Chondrocyte (in vitro differentiated cells): ENCODE data around the gene EMD. TPM values are rescaled to one million over a fixed set of nuclear protein-coding genes. Genes with fewer than 3 reads are reported as not detected.
"Not testable (repeated sequence)": the region's sequence is repeated elsewhere in the genome, so short reads cannot be mapped to it uniquely, and the experiment has no call there.

Experiments used
- DNase-seq: peaks from one replicate; pipeline ENCODE4 v3.0.0; 2021; ENCODE audit warnings: mixed read lengths, low spot score
- H3K27ac Mint-ChIP-seq: one replicate; pipeline ENCODE4 v1.8.0; 2021; ENCODE audit warnings: mild to moderate bottlenecking, moderate library complexity, mixed read lengths; ENCODE audit not compliant: unreplicated experiment
- H3K27me3 Mint-ChIP-seq: 2 replicates; pipeline ENCODE4 v1.8.0; 2021; ENCODE audit warnings: low read depth, mixed read lengths
- H3K36me3 Mint-ChIP-seq: 2 replicates; pipeline ENCODE4 v1.8.0; 2021; ENCODE audit warnings: low read depth, mixed read lengths
- H3K4me1 Mint-ChIP-seq: 2 replicates; pipeline ENCODE4 v1.8.0; 2021; ENCODE audit warnings: low read depth, mild to moderate bottlenecking, mixed read lengths
- H3K4me3 Mint-ChIP-seq: one replicate; pipeline ENCODE4 v1.8.0; 2021; ENCODE audit warnings: mild to moderate bottlenecking, moderate library complexity, mixed read lengths; ENCODE audit not compliant: unreplicated experiment
- H3K9me3 Mint-ChIP-seq: 2 replicates; pipeline ENCODE4 v1.8.0; 2021; ENCODE audit warnings: low read depth, mixed read lengths
- CTCF ChIP-seq: fragments of 200-600 bp; sonication (generic); IDR thresholded peaks from 2 replicates; pipeline ENCODE4 v1.5.0; 2021; ENCODE audit warnings: antibody characterized with exemption, mild to moderate bottlenecking, moderate library complexity
- total RNA-seq: library from RNA; stranded (reverse); gene quantifications from 3 replicates; pipeline ENCODE4 v1.2.1, GENCODE V29; 2021

Gene EMD
- total RNA-seq, 1 donor from 2014 or later, result 81.1 TPM

- H3K36me3 Mint-ChIP-seq, DNase-seq, H3K9me3 Mint-ChIP-seq, H3K4me3 Mint-ChIP-seq, H3K27me3 Mint-ChIP-seq, H3K4me1 Mint-ChIP-seq, H3K27ac Mint-ChIP-seq: not testable (repeated sequence)
- TF ChIP-seq CTCF, result peak; percentile 9
These were observed 37.4 kb upstream of the EMD start for GRCh38 chrX:154341399-154342298.

- not testable (repeated sequence) for H3K4me3 Mint-ChIP-seq, H3K36me3 Mint-ChIP-seq, H3K27ac Mint-ChIP-seq, H3K4me1 Mint-ChIP-seq, DNase-seq, H3K9me3 Mint-ChIP-seq, H3K27me3 Mint-ChIP-seq
These were observed 36.0 kb upstream of the EMD start for GRCh38 chrX:154343063-154343462.

GRCh38 chrX:154343620-154344019, 35.5 kb upstream of the EMD start:
- H3K4me3 Mint-ChIP-seq, H3K4me1 Mint-ChIP-seq, H3K27ac Mint-ChIP-seq, H3K9me3 Mint-ChIP-seq, H3K36me3 Mint-ChIP-seq, H3K27me3 Mint-ChIP-seq, DNase-seq: not testable (repeated sequence)

GRCh38 chrX:154348114-154348531, 31.0 kb upstream of the EMD start:
- DNase-seq, result peak; percentile 61
- H3K4me3 Mint-ChIP-seq, result no peak overlapping the region
- peak overlapping the region; percentile 69 for H3K27ac Mint-ChIP-seq

GRCh38 chrX:154348646-154349358, 30.3 kb upstream of the EMD start:
- no peak for TF ChIP-seq CTCF
- H3K9me3 Mint-ChIP-seq, result no peaks in the 10 kb centered on the region
- H3K27me3 Mint-ChIP-seq, result no peaks in the 10 kb centered on the region
- H3K4me1 Mint-ChIP-seq, result no peaks in the 10 kb centered on the region
- peak; percentile 83 for DNase-seq
- peaks cover 8% of the 10 kb centered on the region for H3K36me3 Mint-ChIP-seq
- no peak overlapping the region for H3K4me3 Mint-ChIP-seq
- H3K27ac Mint-ChIP-seq, result peak overlapping the region; percentile 45

More at GRCh38 chrX:154348114-154348531, 31.0 kb upstream of the EMD start:
- no peak for TF ChIP-seq CTCF
- Mint-ChIP-seq H3K27me3 (no peaks in the 10 kb centered on the region), H3K9me3 (no peaks in the 10 kb centered on the region), H3K36me3 (peaks cover 6% of the 10 kb centered on the region), H3K4me1 (no peaks in the 10 kb centered on the region)

- no peak overlapping the region for H3K27ac Mint-ChIP-seq
- H3K27me3 Mint-ChIP-seq, result no peaks in the 10 kb centered on the region
- H3K9me3 Mint-ChIP-seq, result no peaks in the 10 kb centered on the region
- no peaks in the 10 kb centered on the region for H3K4me1 Mint-ChIP-seq
- DNase-seq, result peak; percentile 74
- no peak for TF ChIP-seq CTCF
- no peak overlapping the region for H3K4me3 Mint-ChIP-seq
- peaks cover 9% of the 10 kb centered on the region for H3K36me3 Mint-ChIP-seq
These were observed 29.6 kb upstream of the EMD start for GRCh38 chrX:154349359-154349935.
